ENCODE measurements around the gene KIR3DL3.
"Not testable (repeated sequence)": the region's sequence is repeated elsewhere in the genome, so short reads cannot be mapped to it uniquely, and the experiment has no call there.

KIR3DL3 gene

DNA sequence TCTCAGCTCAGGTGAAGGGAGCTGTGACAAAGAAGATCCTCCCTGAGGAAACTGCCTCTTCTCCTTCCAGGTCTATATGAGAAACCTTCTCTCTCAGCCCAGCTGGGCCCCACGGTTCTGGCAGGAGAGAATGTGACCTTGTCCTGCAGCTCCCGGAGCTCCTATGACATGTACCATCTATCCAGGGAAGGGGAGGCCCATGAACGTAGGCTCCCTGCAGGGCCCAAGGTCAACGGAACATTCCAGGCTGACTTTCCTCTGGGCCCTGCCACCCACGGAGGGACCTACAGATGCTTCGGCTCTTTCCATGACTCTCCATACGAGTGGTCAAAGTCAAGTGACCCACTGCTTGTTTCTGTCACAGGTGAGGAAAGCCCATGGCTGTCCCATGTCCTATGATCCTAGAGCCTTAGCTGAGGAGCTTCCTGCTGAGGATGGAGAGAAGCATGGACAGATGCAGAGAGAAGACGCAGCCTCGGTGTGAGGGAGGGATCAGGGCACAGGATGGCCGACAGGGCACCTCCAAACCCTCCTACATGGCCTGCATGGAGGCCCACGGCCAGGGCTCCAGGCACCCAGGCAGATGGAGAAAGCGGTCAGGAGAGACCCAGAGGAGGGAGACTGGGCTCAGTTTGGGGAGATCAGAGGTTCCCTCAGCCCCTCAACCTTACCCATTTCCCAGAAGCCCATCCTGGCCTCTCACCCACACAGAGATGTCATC, 51.0 kb downstream of the KIR3DL3 start:
- not testable (repeated sequence) for DNase-seq (ENCODE audit: extremely low spot score, insufficient read length, low read depth); FAIRE-seq

DNA sequence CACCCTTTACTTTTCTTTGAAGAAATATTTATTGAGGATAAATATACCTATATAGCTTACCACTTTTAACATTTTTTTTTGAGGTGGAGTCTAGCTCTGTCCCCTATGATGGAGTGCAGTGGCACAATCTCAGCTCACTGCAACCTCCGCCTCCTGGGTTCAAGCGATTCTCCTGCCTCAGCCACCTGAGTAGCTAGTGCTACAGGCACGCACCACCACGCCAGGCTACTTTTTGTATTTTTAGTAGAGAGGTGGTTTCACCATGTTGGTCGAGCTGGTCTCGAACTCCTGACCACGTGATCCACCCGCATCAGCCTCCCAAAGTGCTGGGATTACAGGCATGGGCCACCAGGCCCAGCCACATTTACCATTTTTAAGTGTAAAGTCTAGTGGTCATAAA, 51.6 kb downstream of the KIR3DL3 start:
- not testable (repeated sequence) for FAIRE-seq; DNase-seq (ENCODE audit: extremely low spot score, insufficient read length, low read depth)

DNA sequence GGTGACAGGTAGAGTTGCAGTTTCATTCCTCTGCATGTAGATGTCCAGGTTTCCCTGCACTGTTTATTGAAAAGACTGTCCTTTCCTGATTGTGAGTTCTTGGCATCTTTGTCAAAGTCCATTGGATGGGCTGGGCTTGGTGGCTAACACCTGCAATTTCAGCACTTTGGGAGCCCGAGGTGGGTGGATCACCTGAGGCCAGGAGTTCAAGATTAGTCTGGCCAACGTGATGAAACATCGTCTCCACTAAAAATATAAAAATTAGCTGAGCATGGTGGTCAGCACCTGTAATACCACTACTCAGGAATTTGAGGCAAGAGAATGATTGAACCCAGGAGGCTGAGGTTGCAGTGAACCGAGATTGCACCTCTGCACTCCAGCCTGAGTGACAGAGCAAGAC, 53.6 kb downstream of the KIR3DL3 start:
- not testable (repeated sequence) for FAIRE-seq; DNase-seq (ENCODE audit: extremely low spot score, insufficient read length, low read depth)

DNA sequence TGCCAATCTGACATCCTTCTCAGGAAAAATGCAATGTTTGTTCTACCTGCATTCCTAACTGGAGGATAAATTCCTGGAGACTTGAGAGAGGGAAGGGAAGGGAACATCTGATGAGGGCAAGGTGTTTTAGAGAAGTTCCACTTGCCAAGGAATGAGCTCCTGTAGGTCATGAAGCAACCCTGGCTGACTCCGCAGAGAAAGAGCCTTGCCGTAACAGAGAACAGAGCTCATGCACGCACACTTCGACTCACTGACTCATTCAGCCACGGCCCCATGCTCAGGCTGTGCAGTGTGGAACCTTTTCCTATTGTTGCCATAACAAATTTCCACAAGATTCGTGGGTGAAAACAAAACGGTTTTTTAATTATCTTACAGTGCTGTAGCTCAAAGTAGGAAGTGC, 54.7 kb downstream of the KIR3DL3 start:
- DNase-seq (ENCODE audit: extremely low spot score, insufficient read length, low read depth); FAIRE-seq: not testable (repeated sequence)

DNA sequence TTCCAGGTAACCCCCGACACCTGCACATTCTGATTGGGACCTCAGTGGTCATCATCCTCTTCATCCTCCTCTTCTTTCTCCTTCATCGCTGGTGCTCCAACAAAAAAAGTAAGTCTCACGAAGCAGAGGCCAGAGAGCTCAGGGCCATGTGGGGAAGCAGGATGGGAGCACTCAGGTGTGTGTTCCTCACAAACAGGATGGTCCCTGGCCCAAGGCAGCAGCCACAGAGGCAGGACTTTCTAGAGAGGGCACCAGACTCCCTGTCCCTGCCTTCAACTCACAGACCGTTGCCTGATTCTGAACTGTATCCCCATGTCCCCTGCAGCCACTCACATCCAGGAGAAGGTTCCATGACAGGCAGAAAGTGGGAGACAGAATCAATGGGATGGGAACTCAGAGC, 58.7 kb downstream of the KIR3DL3 start:
- DNase-seq (ENCODE audit: extremely low spot score, insufficient read length, low read depth); FAIRE-seq: not testable (repeated sequence)
